Activated T-cell treated with anti-CD3 and anti-CD28 coated beads, Interleukin-2, amount 50 U/mL, for 4 hours (primary cell): ENCODE measurements around the gene COQ6. TPM values are rescaled to one million over a fixed set of nuclear protein-coding genes. Genes with fewer than 3 reads are reported as not detected.
"Not testable (repeated sequence)": the region's sequence is repeated elsewhere in the genome, so short reads cannot be mapped to it uniquely, and the experiment has no call there.

ENCODE experiments used
- ATAC-seq, 2 donors: fragments of 200-7000 bp; cut with Tn5 transposase; one replicate each; pipeline ENCODE4 v1.10.0; 2021
- DNase-seq: peaks from one replicate; pipeline ENCODE4 v3.0.0-alpha.2; 2020
- H3K27me3 Mint-ChIP-seq: one replicate; pipeline ENCODE4 v1.8.0; 2021; ENCODE audit warnings: low read depth, mixed read lengths
- H3K36me3 Mint-ChIP-seq: one replicate; pipeline ENCODE4 v1.8.0; 2022; ENCODE audit warnings: mixed read lengths; ENCODE audit not compliant: insufficient read depth
- H3K4me1 Mint-ChIP-seq: one replicate; pipeline ENCODE4 v1.8.0; 2021; ENCODE audit warnings: low read depth, mixed read lengths
- H3K4me3 Mint-ChIP-seq: one replicate; pipeline ENCODE4 v1.8.0; 2021; ENCODE audit warnings: mild to moderate bottlenecking, moderate library complexity, mixed read lengths
- H3K9me3 Mint-ChIP-seq: one replicate; pipeline ENCODE4 v1.8.0; 2021; ENCODE audit warnings: mixed read lengths
- total RNA-seq, 3 donors: library from RNA; stranded (reverse); gene quantifications; one replicate each; pipeline ENCODE4 v1.2.1, GENCODE V29; 2021

Gene COQ6
- total RNA-seq, 3 donors from 2014 or later = 17.4 to 20.7 (median 19.4) TPM

- no peak for DNase-seq
- peaks cover 17% of the 10 kb centered on the region for H3K4me1 Mint-ChIP-seq
- H3K9me3 Mint-ChIP-seq = no peaks in the 10 kb centered on the region
- H3K27me3 Mint-ChIP-seq = no peaks in the 10 kb centered on the region
- no peak for ATAC-seq
- H3K36me3 Mint-ChIP-seq = peaks cover 22% of the 10 kb centered on the region
- no peak overlapping the region for H3K4me3 Mint-ChIP-seq
Observed at GRCh38 chr14:73953731-73954130, 3.6 kb downstream of the COQ6 start.

GRCh38 chr14:73955674-73956073, 5.6 kb downstream of the COQ6 start:
- ATAC-seq = no peak

DNA sequence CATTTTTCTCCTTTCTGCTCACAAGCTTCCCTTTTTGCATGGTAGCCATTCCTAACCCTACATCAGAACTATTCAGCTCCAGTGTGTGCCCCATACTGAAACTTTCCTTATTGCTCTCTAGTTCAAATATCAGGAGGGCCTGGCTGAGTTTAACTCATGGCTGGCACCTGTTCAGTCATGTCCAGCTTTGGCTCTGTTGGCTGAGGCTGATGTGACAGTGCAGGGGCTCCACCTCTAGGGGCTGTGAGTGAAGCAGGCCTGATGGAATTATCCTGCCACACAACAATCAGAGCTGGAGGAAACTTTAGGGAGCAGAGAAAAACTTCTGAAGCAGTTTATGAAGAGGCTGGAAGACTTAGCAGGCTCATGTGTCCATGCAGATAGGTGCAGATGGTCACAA, 8.5 kb downstream of the COQ6 start:
- DNase-seq (no peak), ATAC-seq (no peak)
- H3K9me3 Mint-ChIP-seq = no peaks in the 10 kb centered on the region
- H3K36me3 Mint-ChIP-seq = peaks cover 35% of the 10 kb centered on the region
- H3K27me3 Mint-ChIP-seq = no peaks in the 10 kb centered on the region
- H3K4me1 Mint-ChIP-seq = no peaks in the 10 kb centered on the region
- H3K4me3 Mint-ChIP-seq = no peak overlapping the region

More at GRCh38 chr14:73955674-73956073, 5.6 kb downstream of the COQ6 start:
- Mint-ChIP-seq H3K36me3 (peaks cover 30% of the 10 kb centered on the region), H3K27me3 (no peaks in the 10 kb centered on the region), H3K9me3 (no peaks in the 10 kb centered on the region), H3K4me3 (no peak overlapping the region), H3K4me1 (peaks cover 10% of the 10 kb centered on the region)
- DNase-seq = no peak

- no peaks in the 10 kb centered on the region for H3K27me3 Mint-ChIP-seq
- H3K4me3 Mint-ChIP-seq = no peak overlapping the region
- no peaks in the 10 kb centered on the region for H3K4me1 Mint-ChIP-seq
- H3K36me3 Mint-ChIP-seq = peaks cover 30% of the 10 kb centered on the region
- ATAC-seq (no peak), DNase-seq (no peak)
- no peaks in the 10 kb centered on the region for H3K9me3 Mint-ChIP-seq
Observed at GRCh38 chr14:73961192-73961591, 11.1 kb downstream of the COQ6 start.

DNA sequence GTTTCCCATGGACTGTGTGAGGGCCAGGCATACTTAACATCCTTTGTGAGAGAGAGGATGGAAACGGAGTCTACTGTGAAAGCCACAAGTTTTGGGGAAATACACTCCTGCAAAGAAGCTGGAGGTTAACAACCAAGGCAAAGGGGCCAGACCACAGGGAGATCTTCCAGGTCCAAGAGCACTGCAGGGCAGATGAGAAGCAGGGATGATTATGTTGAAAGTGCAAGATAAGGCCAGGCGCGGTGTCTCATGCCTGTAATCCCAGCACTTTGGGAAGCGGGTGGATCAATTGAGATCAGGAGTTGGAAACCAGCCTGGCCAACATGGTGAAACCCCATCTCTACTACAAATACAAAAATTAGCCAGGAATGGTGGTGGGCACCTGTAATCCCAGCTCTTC, 15.1 kb downstream of the COQ6 start:
- DNase-seq (no peak), ATAC-seq (no peak)
- H3K36me3 Mint-ChIP-seq = peaks cover 22% of the 10 kb centered on the region
- H3K27me3 Mint-ChIP-seq = no peaks in the 10 kb centered on the region
- no peaks in the 10 kb centered on the region for H3K9me3 Mint-ChIP-seq
- H3K4me3 Mint-ChIP-seq = no peak overlapping the region
- H3K4me1 Mint-ChIP-seq = no peaks in the 10 kb centered on the region

- ATAC-seq = no peak
- DNase-seq = no peak
- no peaks in the 10 kb centered on the region for H3K27me3 Mint-ChIP-seq
- peaks cover 12% of the 10 kb centered on the region for H3K36me3 Mint-ChIP-seq
- H3K4me1 Mint-ChIP-seq = no peaks in the 10 kb centered on the region
- no peaks in the 10 kb centered on the region for H3K9me3 Mint-ChIP-seq
- no peak overlapping the region for H3K4me3 Mint-ChIP-seq
Observed at GRCh38 chr14:73968885-73969284, 18.8 kb downstream of the COQ6 start.

DNA sequence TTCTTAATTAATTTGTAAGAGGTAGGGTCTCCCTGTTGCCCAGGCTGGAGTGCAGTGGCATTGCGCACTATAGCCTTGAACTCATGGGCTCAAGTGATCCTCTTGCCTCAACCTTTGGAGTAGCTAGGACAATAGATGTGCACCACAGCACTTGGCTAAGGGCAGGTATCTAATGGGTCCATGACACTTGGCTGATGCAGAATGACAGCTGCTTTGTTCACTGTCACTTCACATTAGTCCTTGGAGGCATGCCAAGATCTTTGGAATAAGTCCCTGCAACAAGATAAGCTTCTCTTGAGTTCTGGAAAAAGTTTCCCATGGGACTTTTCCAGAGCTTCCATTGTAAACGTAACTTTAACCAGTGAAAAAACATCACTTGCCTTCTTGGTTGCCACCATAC, 23.4 kb downstream of the COQ6 start:
- no peaks in the 10 kb centered on the region for H3K9me3 Mint-ChIP-seq
- DNase-seq (no peak), ATAC-seq (no peak)
- H3K27me3 Mint-ChIP-seq = no peaks in the 10 kb centered on the region
- no peak overlapping the region for H3K4me3 Mint-ChIP-seq
- no peaks in the 10 kb centered on the region for H3K4me1 Mint-ChIP-seq
- H3K36me3 Mint-ChIP-seq = peaks cover 17% of the 10 kb centered on the region

GRCh38 chr14:73976125-73976524, 26.0 kb downstream of the COQ6 start:
- Mint-ChIP-seq H3K9me3 (no peaks in the 10 kb centered on the region), H3K4me1 (no peaks in the 10 kb centered on the region), H3K36me3 (peaks cover 17% of the 10 kb centered on the region), H3K27me3 (no peaks in the 10 kb centered on the region), H3K4me3 (no peak overlapping the region)
- ATAC-seq (no peak), DNase-seq (no peak)

- Mint-ChIP-seq H3K4me3 (no peak overlapping the region), H3K27me3 (no peaks in the 10 kb centered on the region), H3K36me3 (peaks cover 12% of the 10 kb centered on the region), H3K9me3 (no peaks in the 10 kb centered on the region), H3K4me1 (no peaks in the 10 kb centered on the region)
- no peak for ATAC-seq
- no peak for DNase-seq
Observed at GRCh38 chr14:73977896-73978295, 27.8 kb downstream of the COQ6 start.

DNA sequence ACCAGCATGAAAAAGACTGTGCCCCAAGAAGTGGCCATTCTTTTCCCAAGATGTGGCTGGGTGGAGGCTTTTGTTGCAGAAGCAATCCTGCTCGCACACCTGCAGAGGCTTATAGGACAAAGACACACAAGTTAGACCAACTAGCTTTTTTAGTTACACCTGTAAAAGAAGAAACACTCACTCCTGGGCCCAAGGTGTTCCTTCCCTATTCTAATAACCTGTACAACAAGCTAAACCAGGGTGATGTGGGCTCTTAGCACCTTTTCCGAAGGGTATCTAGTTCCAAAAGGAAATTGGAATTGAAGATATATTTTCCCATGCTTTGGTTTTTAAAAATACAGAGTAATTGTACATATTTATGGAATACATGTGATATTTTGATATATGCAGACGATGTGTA, 38.0 kb downstream of the COQ6 start:
- ATAC-seq = no peak
- H3K27me3 Mint-ChIP-seq = no peaks in the 10 kb centered on the region
- no peak for DNase-seq
- peaks cover 15% of the 10 kb centered on the region for H3K36me3 Mint-ChIP-seq
- no peak overlapping the region for H3K4me3 Mint-ChIP-seq
- no peaks in the 10 kb centered on the region for H3K4me1 Mint-ChIP-seq
- no peaks in the 10 kb centered on the region for H3K9me3 Mint-ChIP-seq

GRCh38 chr14:73988656-73989055, 38.6 kb downstream of the COQ6 start:
- not testable (repeated sequence) for ATAC-seq, H3K27me3 Mint-ChIP-seq, H3K9me3 Mint-ChIP-seq, DNase-seq, H3K4me1 Mint-ChIP-seq, H3K4me3 Mint-ChIP-seq
- H3K36me3 Mint-ChIP-seq = peaks cover 15% of the 10 kb centered on the region

- H3K27me3 Mint-ChIP-seq = no peaks in the 10 kb centered on the region
- peaks cover 11% of the 10 kb centered on the region for H3K36me3 Mint-ChIP-seq
- H3K4me3 Mint-ChIP-seq = no peak overlapping the region
- DNase-seq = no peak
- H3K4me1 Mint-ChIP-seq = no peaks in the 10 kb centered on the region
- no peaks in the 10 kb centered on the region for H3K9me3 Mint-ChIP-seq
- ATAC-seq = no peak
Observed at GRCh38 chr14:73991092-73991491, 41.0 kb downstream of the COQ6 start.

DNA sequence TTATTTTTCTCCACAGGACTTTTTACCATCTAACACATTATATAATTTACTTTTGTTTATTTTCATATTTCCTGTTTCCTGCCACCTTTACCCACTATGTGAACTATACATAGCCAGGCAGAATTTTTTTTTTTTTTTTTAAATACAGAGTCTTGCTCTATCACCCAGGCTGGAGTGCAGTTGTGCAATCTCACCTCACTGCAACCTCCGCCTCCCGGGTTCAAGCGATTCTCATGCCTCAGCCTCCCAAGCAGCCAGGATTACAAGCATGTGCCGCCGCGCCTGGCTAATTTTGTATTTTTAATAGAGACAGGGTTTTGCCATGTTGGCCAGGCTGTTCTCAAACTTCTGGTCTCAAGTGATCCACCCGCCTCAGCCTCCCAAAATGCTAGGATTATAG, 44.8 kb downstream of the COQ6 start:
- H3K36me3 Mint-ChIP-seq = peaks cover 11% of the 10 kb centered on the region
- H3K27me3 Mint-ChIP-seq, DNase-seq, H3K9me3 Mint-ChIP-seq, ATAC-seq, H3K4me3 Mint-ChIP-seq, H3K4me1 Mint-ChIP-seq: not testable (repeated sequence)

DNA sequence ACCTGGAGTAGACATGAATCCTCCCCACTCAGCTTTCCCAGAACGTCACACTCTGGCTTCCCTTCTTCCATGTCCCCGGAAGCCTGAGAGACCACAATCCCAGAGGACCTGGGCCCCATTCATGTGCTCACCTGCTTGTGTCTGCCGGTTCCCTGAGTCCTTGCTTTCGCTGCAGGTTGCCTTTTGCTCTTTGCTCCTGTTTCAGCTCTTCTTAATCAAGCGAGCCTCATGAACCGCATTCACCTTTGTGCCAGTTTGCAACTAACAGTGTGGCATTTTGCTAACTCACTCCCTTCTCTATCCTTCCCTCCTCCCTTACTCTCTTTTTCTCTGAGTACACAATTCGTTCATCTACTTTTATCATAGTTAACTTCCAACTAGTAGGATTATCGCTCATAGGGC, 45.9 kb downstream of the COQ6 start:
- Mint-ChIP-seq H3K4me1 (no peaks in the 10 kb centered on the region), H3K36me3 (peaks cover 13% of the 10 kb centered on the region), H3K9me3 (no peaks in the 10 kb centered on the region), H3K4me3 (no peak overlapping the region), H3K27me3 (no peaks in the 10 kb centered on the region)
- DNase-seq (no peak), ATAC-seq (no peak)

DNA sequence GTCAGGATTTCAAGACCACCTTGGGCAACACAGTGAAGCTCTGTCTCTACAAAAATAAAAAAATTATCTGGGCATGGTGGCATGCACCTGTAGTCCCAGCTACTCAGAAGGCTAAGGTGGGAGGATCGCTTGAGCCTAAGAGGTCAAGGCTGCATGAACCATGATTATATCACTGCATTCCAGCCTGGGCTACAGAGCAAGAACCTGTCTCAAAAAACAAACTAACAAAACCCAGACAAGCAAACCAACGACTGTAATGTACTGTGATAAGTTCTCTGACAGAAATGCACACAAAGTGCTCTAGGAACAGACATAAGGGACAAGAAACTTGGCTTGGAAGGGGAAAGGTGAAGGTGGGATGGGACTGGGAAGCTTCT, 46.6 kb downstream of the COQ6 start:
- DNase-seq = no peak
- Mint-ChIP-seq H3K4me3 (no peak overlapping the region), H3K36me3 (peaks cover 13% of the 10 kb centered on the region), H3K4me1 (no peaks in the 10 kb centered on the region), H3K9me3 (no peaks in the 10 kb centered on the region), H3K27me3 (no peaks in the 10 kb centered on the region)
- ATAC-seq = no peak
